SK-N-SH (cell line): ENCODE measurements around the gene FOS. TPM values are rescaled to one million over a fixed set of nuclear protein-coding genes. Genes with fewer than 3 reads are reported as not detected.
A peak's percentile ranks its signal among the peaks of the same experiment; 100 is the strongest.

Experiments used
- CTCF ChIA-PET: fragments of 300-600, 350-600 bp; formaldehyde crosslinking; extraction: SDS; loops from one replicate; lab custom pipeline; 2021; lab: Yijun Ruan, JAX
- POLR2A ChIA-PET: fragments of 350-600 bp; sonication (Branson Sonifier 250); formaldehyde crosslinking; extraction: SDS; loops from one replicate; lab custom pipeline; 2020; ENCODE audit warnings: antibody characterized with exemption, inconsistent platforms; lab: Yijun Ruan, JAX
- DNase-seq: peaks from one replicate; pipeline ENCODE4 v3.0.0; 2012
- H2AFZ ChIP-seq: fragments of 200-600 bp; sonication (generic); 2 replicates; pipeline ENCODE4 v1.8.1; 2016; ENCODE audit warnings: antibody characterized with exemption, mild to moderate bottlenecking, low read depth
- H3F3A ChIP-seq: fragments of 200-600 bp; sonication (generic); replicated peaks from 2 replicates; pipeline ENCODE3; 2016; ENCODE audit warnings: antibody characterized with exemption, mild to moderate bottlenecking; ENCODE audit not compliant: insufficient read depth
- H3K27ac ChIP-seq, 2 experiments: fragments of 200-500 bp in 1 of 2; fragments of 200-600 bp in 1 of 2; sonication (Bioruptor generic) in 1 of 2; sonication (generic), shearing (Covaris generic) in 1 of 2; 2 replicates each; pipeline versions ENCODE4 v1.5.1 to v1.6.1; 2014 to 2016; ENCODE audit warnings: low read depth in 2 of 2, inconsistent platforms in 1 of 2, low read length in 1 of 2, mild to moderate bottlenecking in 1 of 2, mixed read lengths in 1 of 2
- H3K27me3 ChIP-seq: fragments of 200-600 bp; sonication (generic), shearing (Covaris generic); 2 replicates; pipeline ENCODE4 v1.6.1; 2016; ENCODE audit warnings: mixed run types; ENCODE audit not compliant: insufficient read depth
- H3K36me3 ChIP-seq, 2 experiments: fragments of 200-500 bp in 1 of 2; fragments of 200-600 bp in 1 of 2; sonication (Bioruptor generic) in 1 of 2; sonication (generic) in 1 of 2; replicated peaks in 1 of 2; 2 replicates each; pipeline versions ENCODE3 to v1.5.1; 2014 to 2016; ENCODE audit warnings: low read length in 1 of 2, mild to moderate bottlenecking in 1 of 2; ENCODE audit not compliant: insufficient read depth in 2 of 2, control insufficient read depth in 1 of 2
- H3K4me1 ChIP-seq, 2 experiments: fragments of 200-500 bp in 1 of 2; fragments of 200-600 bp in 1 of 2; sonication (Bioruptor generic) in 1 of 2; sonication (generic), shearing (Covaris generic) in 1 of 2; 2 replicates each; pipeline versions ENCODE4 v1.5.1 to v1.6.1; 2014 to 2016; ENCODE audit warnings: low read depth in 1 of 2, low read length in 1 of 2, mixed run types in 1 of 2; ENCODE audit not compliant: insufficient read depth in 2 of 2, control insufficient read depth in 1 of 2
- H3K4me2 ChIP-seq: fragments of 200-600 bp; sonication (generic), shearing (Covaris generic); 2 replicates; pipeline ENCODE4 v1.6.1; 2017; ENCODE audit warnings: mixed run types
- H3K4me3 ChIP-seq, 2 experiments: fragments of 200-500 bp in 1 of 2; fragments of 200-600 bp in 1 of 2; sonication (Bioruptor generic) in 1 of 2; sonication (generic), shearing (Covaris generic) in 1 of 2; 2 replicates each; pipeline versions ENCODE4 v1.5.1 to v1.8.1; 2014 to 2016; ENCODE audit warnings: low read depth in 2 of 2, inconsistent platforms in 1 of 2, low read length in 1 of 2, mild to moderate bottlenecking in 1 of 2, mixed read lengths in 1 of 2, moderate library complexity in 1 of 2
- H3K79me2 ChIP-seq: fragments of 200-600 bp; sonication (generic); 2 replicates; pipeline ENCODE4 v1.8.1; 2017; ENCODE audit warnings: mild to moderate bottlenecking; ENCODE audit not compliant: insufficient read depth
- H3K9ac ChIP-seq: fragments of 200-600 bp; sonication (generic); 2 replicates; pipeline ENCODE4 v1.6.1; 2017; ENCODE audit warnings: mixed run types
- H3K9me2 ChIP-seq: fragments of 200-600 bp; sonication (generic); 2 replicates; pipeline ENCODE4 v1.6.1; 2017; ENCODE audit warnings: mixed run types
- H3K9me3 ChIP-seq: fragments of 200-600 bp; sonication (generic); 2 replicates; pipeline ENCODE4 v1.6.1; 2017; ENCODE audit warnings: mixed run types, mild to moderate bottlenecking, moderate library complexity
- H4K20me1 ChIP-seq: fragments of 200-600 bp; sonication (generic); 2 replicates; pipeline ENCODE4 v1.6.1; 2017; ENCODE audit warnings: mild to moderate bottlenecking, mixed run types; ENCODE audit not compliant: insufficient read depth
- ELF1 ChIP-seq: IDR thresholded peaks from 2 replicates; pipeline ENCODE4 v1.4.0; 2012
- EZH2phosphoT487 ChIP-seq: fragments of 200-600 bp; sonication (generic); IDR thresholded peaks from 2 replicates; pipeline ENCODE4 v1.6.1; 2017; ENCODE audit warnings: low read depth, mixed run types, mild to moderate bottlenecking, antibody characterized with exemption, moderate library complexity, borderline replicate concordance
- FOSL2 ChIP-seq: IDR thresholded peaks from 2 replicates; pipeline ENCODE4 v1.4.0; 2012; ENCODE audit warnings: low read depth, mild to moderate bottlenecking, moderate library complexity, borderline replicate concordance
- FOXM1 ChIP-seq: IDR thresholded peaks from 2 replicates; pipeline ENCODE4 v1.4.0; 2012; ENCODE audit warnings: low read depth, mild to moderate bottlenecking
- MEF2A ChIP-seq: IDR thresholded peaks from 2 replicates; pipeline ENCODE4 v1.4.0; 2012; ENCODE audit warnings: low read depth, borderline replicate concordance
- NRF1 ChIP-seq: IDR thresholded peaks from 2 replicates; pipeline ENCODE4 v1.6.1; 2012; ENCODE audit warnings: low read depth, mild to moderate bottlenecking, low read length
- RXRA ChIP-seq: IDR thresholded peaks from 2 replicates; pipeline ENCODE4 v1.4.0; 2012; ENCODE audit warnings: low read depth, mild to moderate bottlenecking, borderline replicate concordance
- TCF12 ChIP-seq: IDR thresholded peaks from 2 replicates; pipeline ENCODE4 v1.4.0; 2012
- WGBS: methylation state at CpG from one replicate; pipeline ENCODE4 v1.1.6; 2017; ENCODE audit warnings: low lambda C conversion rate; 5-methylcytosine and 5-hydroxymethylcytosine counted together
- polyA plus RNA-seq, 3 experiments: library from polyadenylated mRNA; depleted of rRNA; stranded (reverse); fragments of >200 nt; gene quantifications; 2 replicates each; pipeline ENCODE4 v1.2.3, GENCODE V29; 2012
- TF ChIP-seq, protein P1 (sequence below): IDR thresholded peaks from 2 replicates; pipeline ENCODE4 v1.4.0; 2012; ENCODE audit warnings: low read depth

FOS gene
- polyA plus RNA-seq, 1 of the 3 experiments (the other 2 are of a cell fraction): 309 TPM

GRCh38 chr14:75236467-75236866, 42.2 kb upstream of the FOS start:
- Histone ChIP-seq H2AFZ (peak overlapping the region; percentile 32; the same call in 1 of the 2 replicates), H3K36me3 (no peaks in the 10 kb centered on the region), H3K9me3 (no peaks in the 10 kb centered on the region), H3K9ac (no peak overlapping the region), H3F3A (peaks cover 3% of the 10 kb centered on the region), H3K4me2 (no peak overlapping the region), H3K79me2 (no peaks in the 10 kb centered on the region), H3K27ac (no peak overlapping the region), H3K9me2 (no peaks in the 10 kb centered on the region), H3K4me1 (peaks cover 9 to 13% of the 10 kb centered on the region in 2 experiments; a peak in 2 of 4 replicates), H3K27me3 (no peaks in the 10 kb centered on the region), H3K4me3 (no peak overlapping the region), H4K20me1 (no peaks in the 10 kb centered on the region)
- no peak for DNase-seq
- WGBS: 94% methylated on average over 6 of the region's 6 CpGs
- ChIA-PET POLR2A (no interaction called here), CTCF (no interaction called here)
- TF ChIP-seq TCF12 (no peak), NRF1 (no peak), FOXM1 (no peak)
- TF ChIP-seq, protein P1, sequence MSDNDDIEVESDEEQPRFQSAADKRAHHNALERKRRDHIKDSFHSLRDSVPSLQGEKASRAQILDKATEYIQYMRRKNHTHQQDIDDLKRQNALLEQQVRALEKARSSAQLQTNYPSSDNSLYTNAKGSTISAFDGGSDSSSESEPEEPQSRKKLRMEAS: no peak

DNA sequence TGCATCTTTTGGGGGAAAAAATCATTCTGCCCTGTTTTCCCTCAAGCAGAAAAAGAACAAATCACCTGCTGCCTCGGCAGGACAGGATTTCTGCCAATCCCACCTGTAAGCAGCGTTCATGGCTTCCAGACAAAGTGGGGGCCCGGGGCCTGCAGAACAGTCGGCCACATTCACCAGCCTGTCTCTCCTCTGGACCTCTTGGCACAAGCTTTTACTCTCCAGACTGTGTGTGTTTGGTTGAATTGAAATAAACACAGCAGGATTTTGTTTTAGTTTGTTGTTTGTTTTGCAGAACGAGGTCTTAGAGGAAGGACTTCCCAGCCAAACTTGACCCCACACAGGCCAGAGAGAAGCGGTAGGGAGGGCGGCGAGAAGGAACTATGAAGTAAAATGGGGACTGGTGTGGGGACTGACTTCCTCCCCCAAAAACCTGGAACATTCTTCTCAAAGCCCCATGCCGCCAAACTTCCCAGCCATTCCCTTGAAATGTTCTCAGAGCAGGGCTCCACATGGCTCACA, 41.7 kb upstream of the FOS start:
- no peak overlapping the region for H3K9ac ChIP-seq
- H3K79me2 ChIP-seq: no peaks in the 10 kb centered on the region
- no peak overlapping the region for H3K4me3 ChIP-seq
- no peaks in the 10 kb centered on the region for H3K36me3 ChIP-seq
- no peaks in the 10 kb centered on the region for H3K9me2 ChIP-seq
- 90% methylated on average over 9 of the region's 9 CpGs for WGBS
- no peaks in the 10 kb centered on the region for H3K9me3 ChIP-seq
- ChIA-PET POLR2A (no interaction called here), CTCF (no interaction called here)
- peak overlapping the region; percentile 32 for H2AFZ ChIP-seq
- H3K27ac ChIP-seq: no peak overlapping the region; a peak in 1 of 4 replicates
- H3F3A ChIP-seq: peaks cover 3% of the 10 kb centered on the region
- no peak overlapping the region for H3K4me2 ChIP-seq
- peaks cover 9 to 13% of the 10 kb centered on the region in 2 experiments; a peak in 2 of 4 replicates for H3K4me1 ChIP-seq
- H4K20me1 ChIP-seq: no peaks in the 10 kb centered on the region
- DNase-seq: no peak
- no peak for TF ChIP-seq EZH2phosphoT487
- no peaks in the 10 kb centered on the region for H3K27me3 ChIP-seq

GRCh38 chr14:75238756-75239455, 39.7 kb upstream of the FOS start:
- POLR2A ChIA-PET: no interaction called here
- H3K79me2 ChIP-seq: no peaks in the 10 kb centered on the region
- no peak overlapping the region for H3K4me3 ChIP-seq
- no peaks in the 10 kb centered on the region for H3K9me2 ChIP-seq
- peaks cover 3% of the 10 kb centered on the region for H3F3A ChIP-seq
- 77% methylated on average over 9 of the region's 11 CpGs for WGBS
- TF ChIP-seq MEF2A (no peak), FOSL2 (no peak), ELF1 (no peak), RXRA (no peak)
- H3K9me3 ChIP-seq: no peaks in the 10 kb centered on the region
- no peak for DNase-seq
- no peaks in the 10 kb centered on the region for H4K20me1 ChIP-seq
- H3K4me2 ChIP-seq: no peak overlapping the region
- H3K4me1 ChIP-seq: peaks cover 9 to 21% of the 10 kb centered on the region in 2 experiments; a peak in 2 of 4 replicates
- H3K27ac ChIP-seq: no peak overlapping the region
- no peak overlapping the region for H2AFZ ChIP-seq
- no peak overlapping the region for H3K9ac ChIP-seq
- no peaks in the 10 kb centered on the region for H3K36me3 ChIP-seq
- CTCF ChIA-PET: interaction anchor here (0.7 to 1.9 kb wide), 6 partner anchors 10 to 472 kb away, joined by 3 to 6 read pairs (median 4); no protein-coding TSS in a partner anchor
- H3K27me3 ChIP-seq: no peaks in the 10 kb centered on the region
